Progenitor cell of endocrine pancreas (in vitro differentiated cells): Measurements from ENCODE around the gene RXRA. TPM values are rescaled to one million over a fixed set of nuclear protein-coding genes. Genes with fewer than 3 reads are reported as not detected.

Experiments used
- DNase-seq: peaks from one replicate; pipeline ENCODE4 v3.0.0; 2021; ENCODE audit warnings: low spot score; ENCODE audit not compliant: unreplicated experiment
- H3K27ac Mint-ChIP-seq: 2 replicates; pipeline ENCODE4 v1.8.0; 2021; ENCODE audit warnings: mild to moderate bottlenecking, moderate library complexity, mixed read lengths
- H3K27me3 Mint-ChIP-seq: 2 replicates; pipeline ENCODE4 v1.8.0; 2021; ENCODE audit warnings: mixed read lengths
- H3K36me3 Mint-ChIP-seq: 2 replicates; pipeline ENCODE4 v1.8.0; 2022; ENCODE audit warnings: mixed read lengths; ENCODE audit not compliant: insufficient read depth
- H3K4me1 Mint-ChIP-seq: 2 replicates; pipeline ENCODE4 v1.8.0; 2021; ENCODE audit warnings: low read depth, mixed read lengths
- H3K4me3 Mint-ChIP-seq: 2 replicates; pipeline ENCODE4 v1.8.0; 2021; ENCODE audit warnings: low read depth, mild to moderate bottlenecking, moderate library complexity, mixed read lengths
- H3K9me3 Mint-ChIP-seq: 2 replicates; pipeline ENCODE4 v1.8.0; 2021; ENCODE audit warnings: low read depth, mixed read lengths
- microRNA-seq: library from miRNA; unstranded; fragments of <30 nt; microRNA quantifications from one replicate; pipeline ENCODE4 v1.1.0, GENCODE V29; 2020; ENCODE audit warnings: borderline number of aligned reads; ENCODE audit not compliant: unreplicated experiment
- total RNA-seq: library from RNA; stranded (reverse); gene quantifications from 2 replicates; pipeline ENCODE4 v1.2.1, GENCODE V29; 2021
- TF ChIP-seq, protein P1 (sequence below): fragments of 200-600 bp; sonication (generic); IDR thresholded peaks from one replicate; pipeline ENCODE4 v1.5.0; 2021; ENCODE audit warnings: antibody characterized with exemption, mild to moderate bottlenecking; ENCODE audit not compliant: unreplicated experiment

RXRA gene
- total RNA-seq, 1 donor from 2014 or later, result 64.8 TPM

DNA sequence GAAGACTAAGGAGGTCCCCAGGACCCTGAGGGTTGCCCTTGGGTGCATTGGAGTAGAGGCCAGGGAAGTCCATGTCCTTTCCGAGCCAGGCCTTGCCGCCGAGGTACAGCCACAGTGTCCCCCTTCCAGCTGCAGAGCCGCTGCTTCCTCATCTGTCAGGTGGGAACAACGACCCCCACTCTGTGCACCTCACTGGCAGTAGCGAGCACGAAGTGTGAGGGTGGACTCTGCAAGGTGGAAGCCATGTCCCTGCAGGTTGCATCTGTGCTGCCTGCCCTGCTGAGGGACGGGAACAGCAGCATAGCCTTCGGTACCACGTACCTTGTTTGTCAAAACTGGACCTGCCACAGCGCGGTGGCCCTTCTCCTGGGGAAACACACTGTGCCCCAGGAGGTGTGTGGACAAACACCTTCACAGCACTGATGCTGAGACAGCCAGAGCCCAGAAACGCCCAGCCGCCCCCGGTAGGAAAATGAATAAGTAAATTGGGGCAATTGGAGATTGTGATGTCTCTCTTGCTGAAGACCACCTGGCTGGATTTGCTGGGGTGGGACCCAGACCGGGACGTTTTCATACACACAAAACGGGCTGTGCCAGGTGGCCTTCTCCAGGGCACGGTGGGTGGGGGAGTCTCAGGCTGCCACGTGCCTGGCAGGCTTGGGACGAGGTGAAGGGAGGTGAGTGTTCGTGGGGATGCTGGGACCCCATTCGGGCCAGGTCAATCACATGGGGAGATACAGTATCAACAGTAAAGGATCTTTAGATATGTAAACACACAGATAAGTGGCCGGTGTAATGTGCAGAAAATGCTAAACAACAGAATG, 157.3 kb downstream of the RXRA start:
- TF ChIP-seq, protein P1, sequence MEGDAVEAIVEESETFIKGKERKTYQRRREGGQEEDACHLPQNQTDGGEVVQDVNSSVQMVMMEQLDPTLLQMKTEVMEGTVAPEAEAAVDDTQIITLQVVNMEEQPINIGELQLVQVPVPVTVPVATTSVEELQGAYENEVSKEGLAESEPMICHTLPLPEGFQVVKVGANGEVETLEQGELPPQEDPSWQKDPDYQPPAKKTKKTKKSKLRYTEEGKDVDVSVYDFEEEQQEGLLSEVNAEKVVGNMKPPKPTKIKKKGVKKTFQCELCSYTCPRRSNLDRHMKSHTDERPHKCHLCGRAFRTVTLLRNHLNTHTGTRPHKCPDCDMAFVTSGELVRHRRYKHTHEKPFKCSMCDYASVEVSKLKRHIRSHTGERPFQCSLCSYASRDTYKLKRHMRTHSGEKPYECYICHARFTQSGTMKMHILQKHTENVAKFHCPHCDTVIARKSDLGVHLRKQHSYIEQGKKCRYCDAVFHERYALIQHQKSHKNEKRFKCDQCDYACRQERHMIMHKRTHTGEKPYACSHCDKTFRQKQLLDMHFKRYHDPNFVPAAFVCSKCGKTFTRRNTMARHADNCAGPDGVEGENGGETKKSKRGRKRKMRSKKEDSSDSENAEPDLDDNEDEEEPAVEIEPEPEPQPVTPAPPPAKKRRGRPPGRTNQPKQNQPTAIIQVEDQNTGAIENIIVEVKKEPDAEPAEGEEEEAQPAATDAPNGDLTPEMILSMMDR, result no peak
- no peak overlapping the region for H3K4me3 Mint-ChIP-seq
- H3K27me3 Mint-ChIP-seq, result peaks cover 8% of the 10 kb centered on the region
- DNase-seq, result no peak
- no peaks in the 10 kb centered on the region for H3K4me1 Mint-ChIP-seq
- H3K36me3 Mint-ChIP-seq, result no peaks in the 10 kb centered on the region
- no peak overlapping the region for H3K27ac Mint-ChIP-seq
- no peaks in the 10 kb centered on the region for H3K9me3 Mint-ChIP-seq

DNA sequence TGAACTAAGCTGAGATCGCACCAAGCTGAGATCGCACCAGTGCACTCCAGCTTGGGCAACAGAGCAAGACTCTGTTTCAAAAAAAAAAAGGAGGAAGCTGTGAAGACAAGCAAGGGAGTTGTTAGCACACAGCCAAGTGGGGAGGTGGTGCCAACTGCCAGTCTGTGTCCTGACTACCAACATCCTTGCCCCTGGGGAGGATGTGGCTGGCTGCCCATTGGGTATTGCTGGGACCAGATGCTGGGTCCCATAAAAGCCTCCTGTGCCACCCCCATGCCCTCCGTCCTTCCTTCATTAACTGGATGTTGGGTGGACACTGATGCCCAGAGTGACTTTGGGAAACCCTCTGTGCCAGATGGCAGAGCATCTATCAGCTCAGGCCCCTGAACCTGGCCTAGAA, 158.2 kb downstream of the RXRA start:
- Mint-ChIP-seq H3K9me3 (no peaks in the 10 kb centered on the region), H3K4me1 (no peaks in the 10 kb centered on the region), H3K4me3 (no peak overlapping the region), H3K27me3 (peaks cover 16% of the 10 kb centered on the region), H3K27ac (no peak overlapping the region), H3K36me3 (no peaks in the 10 kb centered on the region)
- DNase-seq, result no peak
- TF ChIP-seq, protein P1, result no peak

DNA sequence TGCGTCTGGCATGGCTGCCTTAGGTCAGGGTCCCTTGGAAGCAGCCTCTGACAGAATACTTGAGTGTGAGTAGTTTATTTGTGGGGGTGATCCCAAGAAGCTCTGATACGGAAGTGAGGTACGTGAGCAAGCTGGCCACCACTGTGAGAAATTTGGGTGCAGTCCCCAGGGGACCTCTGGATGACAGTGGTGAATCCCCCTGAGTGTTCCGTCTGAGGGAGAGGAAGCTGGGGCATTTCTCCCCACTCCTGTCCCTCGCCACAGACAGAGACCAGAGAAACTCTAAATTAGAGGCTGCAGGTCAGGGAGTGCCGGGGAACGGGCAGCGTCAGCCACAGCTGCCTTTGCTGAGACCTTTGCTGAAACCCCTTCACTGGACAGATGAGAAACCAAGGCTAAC, 159.4 kb downstream of the RXRA start:
- Mint-ChIP-seq H3K9me3 (no peaks in the 10 kb centered on the region), H3K36me3 (no peaks in the 10 kb centered on the region), H3K4me1 (no peaks in the 10 kb centered on the region), H3K4me3 (no peak overlapping the region), H3K27ac (no peak overlapping the region), H3K27me3 (peaks cover 16% of the 10 kb centered on the region)
- TF ChIP-seq, protein P1, result no peak
- no peak for DNase-seq

DNA sequence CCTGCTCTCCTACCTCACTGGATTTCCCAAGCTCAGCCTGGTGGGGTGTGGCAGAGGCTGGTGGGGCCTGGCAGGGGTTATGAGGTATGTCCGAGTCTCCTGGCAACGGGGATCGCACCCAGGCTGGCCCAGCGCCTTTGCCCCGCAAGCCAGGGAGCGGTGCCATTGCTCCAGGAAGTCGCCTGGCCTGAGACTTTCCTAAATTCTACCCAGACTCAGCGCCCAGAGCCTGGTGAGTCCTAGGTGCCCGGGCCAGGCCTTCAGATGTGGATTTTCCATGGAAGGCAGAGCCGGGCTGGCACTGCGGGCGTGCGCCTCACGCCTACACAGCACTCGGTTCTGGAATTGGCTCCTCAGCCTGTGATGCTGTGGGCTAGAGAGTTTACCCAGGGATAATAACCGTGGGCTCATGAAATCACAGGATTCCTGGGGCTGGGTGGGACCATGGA, 159.9 kb downstream of the RXRA start:
- Mint-ChIP-seq H3K4me1 (no peaks in the 10 kb centered on the region), H3K27ac (no peak overlapping the region), H3K4me3 (no peak overlapping the region), H3K36me3 (no peaks in the 10 kb centered on the region), H3K27me3 (peaks cover 16% of the 10 kb centered on the region), H3K9me3 (no peaks in the 10 kb centered on the region)
- TF ChIP-seq, protein P1, result no peak
- DNase-seq, result no peak

DNA sequence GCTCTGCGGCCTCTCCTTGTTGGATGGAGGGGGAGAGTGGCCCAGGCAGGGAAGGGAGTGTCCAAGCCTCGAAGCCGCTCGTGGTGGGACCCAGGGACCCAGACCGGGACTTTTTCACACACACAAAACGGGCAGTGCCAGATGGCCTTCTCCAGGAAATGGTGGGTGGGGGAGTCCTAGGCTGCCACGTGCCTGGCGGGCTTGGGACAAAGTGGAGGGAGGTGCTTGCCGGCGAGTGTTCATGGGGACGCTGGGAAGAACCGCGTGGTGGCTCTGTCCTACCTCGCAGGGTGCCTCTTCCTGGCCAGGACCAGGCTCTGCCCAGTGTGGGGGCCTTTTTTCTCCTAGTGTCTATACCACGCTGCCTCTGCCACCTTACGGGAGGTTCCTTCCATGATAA, 160.3 kb downstream of the RXRA start:
- no peak for DNase-seq
- no peaks in the 10 kb centered on the region for H3K4me1 Mint-ChIP-seq

More for the DNA sequence above, 160.3 kb downstream of the RXRA start:
- H3K27me3 Mint-ChIP-seq, result peaks cover 18% of the 10 kb centered on the region
- TF ChIP-seq, protein P1, result no peak
- no peak overlapping the region for H3K4me3 Mint-ChIP-seq
- H3K27ac Mint-ChIP-seq, result no peak overlapping the region
- H3K36me3 Mint-ChIP-seq, result no peaks in the 10 kb centered on the region
- H3K9me3 Mint-ChIP-seq, result no peaks in the 10 kb centered on the region

Small RNA genes within 50 kb of the gene (microRNA-seq; reads per million reads assigned to microRNA genes)
- not detected for gene MIR4669

Other genes starting within 250 kb of the RXRA start
- 46.8 and 47.0 TPM in 2 replicates for gene WDR5, start 190.4 kb upstream of the RXRA start, total RNA-seq
- gene RNU6ATAC, start 161.9 kb upstream of the RXRA start, total RNA-seq, result 107 and 116 TPM in 2 replicates